AG04449 (cell line): Measurements from ENCODE around the gene SEC22A.
"Not testable (repeated sequence)": the region's sequence is repeated elsewhere in the genome, so short reads cannot be mapped to it uniquely, and the experiment has no call there.

Source experiments
- CTCF ChIA-PET: fragments of 350-600 bp; formaldehyde crosslinking; extraction: SDS; loops from one replicate; lab custom pipeline; 2021; ENCODE audit warnings: antibody characterized with exemption; lab: Yijun Ruan, JAX
- POLR2A ChIA-PET: fragments of 400-600, 350-600 bp; formaldehyde crosslinking; extraction: SDS; loops from one replicate; lab custom pipeline; 2020; ENCODE audit warnings: antibody characterized with exemption, inconsistent platforms; lab: Yijun Ruan, JAX
- DNase-seq: peaks from one replicate; pipeline ENCODE4 v3.0.0-alpha.2; 2010; ENCODE audit warnings: low read depth, low spot score
- H3K4me3 ChIP-seq: 2 replicates; pipeline ENCODE4 v1.5.1; 2011; ENCODE audit warnings: low read depth, mild to moderate bottlenecking, control low read depth, low read length
- CTCF ChIP-seq: IDR thresholded peaks from one replicate; pipeline ENCODE4 v1.5.1; 2011; ENCODE audit warnings: mild to moderate bottlenecking, moderate library complexity, low read length, control low read depth, inconsistent platforms; ENCODE audit not compliant: insufficient read depth; ENCODE audit errors: missing control alignments

SEC22A gene

DNA sequence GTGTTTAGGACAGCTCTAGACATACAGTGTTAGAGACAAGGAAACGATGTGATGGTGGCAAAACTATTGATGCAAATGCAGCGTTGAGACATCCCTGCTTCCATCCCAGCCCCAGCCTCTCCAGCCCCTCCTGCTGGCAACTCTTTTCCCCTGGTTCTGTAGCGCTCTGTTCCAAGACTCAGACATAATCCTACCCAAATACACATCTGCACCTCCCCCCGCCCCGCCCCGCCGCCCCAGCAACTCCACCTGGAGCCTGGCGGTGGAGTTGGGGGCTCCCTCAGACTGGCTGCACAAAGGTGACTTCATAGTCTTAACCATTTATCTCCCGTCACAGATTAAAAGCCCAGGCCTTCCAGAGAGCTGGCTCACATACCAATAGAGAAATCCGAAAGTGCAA is 7.2 kb upstream of the SEC22A start:
- CTCF ChIA-PET, result no interaction called here
- POLR2A ChIA-PET, result no interaction called here

DNA sequence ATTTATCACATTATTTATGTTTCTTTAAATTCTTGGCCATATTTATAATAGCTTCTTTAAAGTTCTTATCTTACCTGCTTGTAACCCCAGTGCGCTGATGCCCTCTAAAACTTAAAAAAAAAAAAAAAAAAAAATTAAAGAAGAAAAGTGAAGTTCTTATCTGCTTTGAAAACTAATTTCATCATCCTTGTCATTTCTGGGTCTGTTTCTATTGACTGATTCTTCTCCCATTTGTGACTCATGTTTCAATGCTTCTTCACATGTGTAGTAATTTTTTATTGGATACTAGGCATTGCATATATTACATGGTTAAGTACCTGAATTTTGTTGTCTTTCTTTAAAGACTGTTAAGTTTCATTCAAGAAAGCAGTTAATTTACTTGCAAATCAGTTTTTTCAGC is 3.4 kb upstream of the SEC22A start:
- DNase-seq, result no peak
- CTCF ChIA-PET, result no interaction called here
- H3K4me3 ChIP-seq, result no peak overlapping the region
- no peak for TF ChIP-seq CTCF
- POLR2A ChIA-PET, result no interaction called here

More for the DNA sequence above, 7.2 kb upstream of the SEC22A start:
- TF ChIP-seq CTCF, result peak; percentile 54
- no peak for DNase-seq
- H3K4me3 ChIP-seq, result no peak overlapping the region

DNA sequence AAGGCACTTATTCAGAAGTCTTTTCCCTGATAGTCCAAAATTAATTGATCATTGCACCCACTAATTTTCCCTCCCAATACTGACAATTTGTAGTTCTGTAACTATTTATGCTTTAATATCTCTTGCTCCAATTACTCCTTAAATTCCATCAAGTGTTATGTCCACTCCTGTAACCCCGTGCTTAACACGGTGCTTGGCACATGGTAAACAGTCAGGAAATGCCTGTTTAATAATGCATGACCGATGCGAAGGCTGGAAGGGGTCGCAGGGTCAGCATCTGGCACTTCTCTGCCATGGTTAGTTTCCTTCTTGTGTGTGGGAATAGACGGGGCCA is 553 bp upstream of the SEC22A start:
- H3K4me3 ChIP-seq, result peak overlapping the region; percentile 99
- no peak for TF ChIP-seq CTCF
- ChIA-PET POLR2A (interaction anchor here (0.6 to 1.0 kb wide), 3 partner anchors 10 to 20 kb away, joined by 3 read pairs; no protein-coding TSS in a partner anchor), CTCF (no interaction called here)
- no peak for DNase-seq

- DNase-seq, result no peak
- TF ChIP-seq CTCF, result no peak
- ChIA-PET CTCF (interaction anchor here (1.1 kb wide), 1 partner anchor 160 kb away, joined by 3 read pairs; no protein-coding TSS in a partner anchor), POLR2A (no interaction called here)
- H3K4me3 ChIP-seq, result peak overlapping the region; percentile 99
Observed at GRCh38 chr3:123202451-123202850, 708 bp downstream of the SEC22A start.

DNA sequence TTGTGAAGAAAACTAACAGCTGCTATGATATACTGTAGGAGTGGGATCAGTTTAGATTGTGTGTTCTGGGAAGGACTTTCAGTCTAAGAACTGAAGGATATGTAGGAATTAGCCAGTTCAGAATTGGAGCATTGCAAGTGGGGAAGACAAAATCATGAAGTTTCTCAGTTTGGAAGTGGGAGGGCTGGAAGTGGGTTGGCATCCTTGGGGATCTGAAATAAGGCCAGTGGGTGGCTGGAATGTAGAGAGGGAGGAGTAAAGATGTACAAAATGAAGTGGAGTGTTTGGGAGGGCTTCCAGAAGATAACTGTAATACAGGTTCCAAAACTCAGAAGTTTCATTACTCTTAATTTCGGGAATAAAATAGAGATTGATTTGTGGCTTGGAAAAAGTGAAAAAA is 17.2 kb downstream of the SEC22A start:
- ChIA-PET CTCF (no interaction called here), POLR2A (no interaction called here)
- no peak for TF ChIP-seq CTCF
- no peak overlapping the region for H3K4me3 ChIP-seq
- DNase-seq, result no peak

GRCh38 chr3:123221369-123221768 is 19.6 kb downstream of the SEC22A start:
- ChIA-PET POLR2A (interaction anchor here (0.6 kb wide), 1 partner anchor 20 kb away, joined by 3 read pairs; no protein-coding TSS in a partner anchor), CTCF (interaction anchor here (1.0 kb wide), 1 partner anchor 338 kb away, joined by 3 read pairs; no protein-coding TSS in a partner anchor)
- not testable (repeated sequence) for DNase-seq, H3K4me3 ChIP-seq

DNA sequence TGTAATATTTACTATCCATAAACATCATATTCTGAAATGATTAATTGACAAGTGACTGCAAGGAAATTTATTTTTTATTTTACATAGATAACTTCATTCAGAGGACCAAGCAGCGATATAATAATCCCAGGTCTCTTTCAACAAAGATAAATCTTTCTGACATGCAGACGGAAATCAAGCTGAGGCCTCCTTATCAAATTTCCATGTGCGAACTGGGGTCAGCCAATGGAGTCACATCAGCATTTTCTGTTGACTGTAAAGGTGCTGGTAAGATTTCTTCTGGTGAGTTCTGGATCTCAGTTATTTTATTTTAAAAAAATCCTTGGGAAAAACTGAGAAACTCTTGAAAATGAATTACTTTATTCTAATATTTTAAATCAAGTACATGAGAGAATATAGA is 23.3 kb downstream of the SEC22A start:
- ChIA-PET POLR2A (no interaction called here), CTCF (no interaction called here)
- no peak for DNase-seq
- no peak overlapping the region for H3K4me3 ChIP-seq
- TF ChIP-seq CTCF, result no peak
